GM18858 (cell line): Measurements from ENCODE around the gene FUOM.
A peak's percentile ranks its signal among the peaks of the same experiment; 100 is the strongest.
"Not testable (repeated sequence)": the region's sequence is repeated elsewhere in the genome, so short reads cannot be mapped to it uniquely, and the experiment has no call there.

Experiments
- ATAC-seq: cut with Tn5 transposase; IDR thresholded peaks from one replicate; pipeline ENCODE4 v1.9.1; 2021; ENCODE audit not compliant: unreplicated experiment

FUOM gene

GRCh38 chr10:133335246-133336117 is 22.3 kb downstream of the FUOM start:
- no peak for ATAC-seq

- ATAC-seq: no peak
These were observed 23.1 kb downstream of the FUOM start for GRCh38 chr10:133334503-133335245.

GRCh38 chr10:133332936-133333699 is 24.7 kb downstream of the FUOM start:
- no peak for ATAC-seq

GRCh38 chr10:133329491-133330202 is 28.2 kb downstream of the FUOM start:
- ATAC-seq: peak; percentile 83

- no peak for ATAC-seq
These were observed 29.2 kb downstream of the FUOM start for GRCh38 chr10:133328358-133329343.

- ATAC-seq: no peak
These were observed 30.0 kb downstream of the FUOM start for GRCh38 chr10:133327651-133328357.

- no peak for ATAC-seq
These were observed 30.8 kb downstream of the FUOM start for GRCh38 chr10:133326745-133327650.

- ATAC-seq: no peak
These were observed 31.6 kb downstream of the FUOM start for GRCh38 chr10:133326223-133326551.

GRCh38 chr10:133325440-133326222 is 32.2 kb downstream of the FUOM start:
- no peak for ATAC-seq

GRCh38 chr10:133324857-133325260 is 33.0 kb downstream of the FUOM start:
- no peak for ATAC-seq

- no peak for ATAC-seq
These were observed 33.5 kb downstream of the FUOM start for GRCh38 chr10:133324198-133324792.

GRCh38 chr10:133322064-133322709 is 35.6 kb downstream of the FUOM start:
- ATAC-seq: not testable (repeated sequence)

- ATAC-seq: not testable (repeated sequence)
These were observed 36.9 kb downstream of the FUOM start for GRCh38 chr10:133320852-133321422.

GRCh38 chr10:133318494-133319127 is 39.2 kb downstream of the FUOM start:
- peak; percentile 53 for ATAC-seq

- no peak for ATAC-seq
These were observed 41.1 kb downstream of the FUOM start for GRCh38 chr10:133316732-133317131.

GRCh38 chr10:133316266-133316665 is 41.6 kb downstream of the FUOM start:
- ATAC-seq: no peak
